GM23338 (cell line): Measurements from ENCODE around the gene PIP5K1A.

Experiments
- CREB1 ChIP-seq: fragments of 250-450 bp; sonication (Bioruptor Pico); IDR thresholded peaks from 2 replicates; pipeline ENCODE4 v1.5.0; 2020; ENCODE audit warnings: low read depth, mild to moderate bottlenecking, moderate library complexity
- EZH2 ChIP-seq: fragments of 200-600 bp; sonication (generic); IDR thresholded peaks from one replicate; pipeline ENCODE4 v1.8.0; 2017; ENCODE audit warnings: antibody characterized with exemption, mild to moderate bottlenecking, low read depth; ENCODE audit not compliant: unreplicated experiment
- EZH2phosphoT487 ChIP-seq: fragments of 200-600 bp; sonication (generic); IDR thresholded peaks from one replicate; pipeline ENCODE4 v1.8.1; 2018; ENCODE audit warnings: antibody characterized with exemption; ENCODE audit not compliant: unreplicated experiment
- JUNB ChIP-seq: IDR thresholded peaks from one replicate; pipeline ENCODE4 v1.6.1; 2016; ENCODE audit warnings: antibody characterized with exemption; ENCODE audit not compliant: unreplicated experiment
- POLR2AphosphoS5 ChIP-seq: IDR thresholded peaks from 2 replicates; pipeline ENCODE4 v1.6.1; 2016; ENCODE audit warnings: antibody characterized with exemption, low read depth
- ZNF462 ChIP-seq: fragments of 250-450 bp; sonication (Bioruptor Pico); IDR thresholded peaks from 2 replicates; pipeline ENCODE4 v1.5.0; 2020; ENCODE audit warnings: mild to moderate bottlenecking, moderate library complexity
- TF ChIP-seq, protein P1 (sequence below), 2 experiments: fragments of 200-600 bp in 1 of 2; sonication (generic) in 1 of 2; conservative IDR thresholded peaks; 2 replicates each; pipeline versions ENCODE4 v1.5.1 to v1.6.1; 2016 to 2017; ENCODE audit warnings: antibody characterized with exemption in 2 of 2, low read depth in 2 of 2, mild to moderate bottlenecking in 2 of 2, moderate library complexity in 1 of 2
- TF ChIP-seq, protein P2 (sequence below): IDR thresholded peaks from one replicate; pipeline ENCODE4 v1.6.1; 2018; ENCODE audit warnings: antibody characterized with exemption; ENCODE audit not compliant: unreplicated experiment
- TF ChIP-seq, protein P3 (sequence below): IDR thresholded peaks from 2 replicates; pipeline ENCODE4 v1.6.1; 2016; ENCODE audit warnings: antibody characterized with exemption

- TF ChIP-seq EZH2 (no peak), POLR2AphosphoS5 (peak; percentile 79), EZH2phosphoT487 (no peak), JUNB (no peak), ZNF462 (no peak), CREB1 (CRISPR knock-in tag) (peak; percentile 89)
- TF ChIP-seq, protein P1, sequence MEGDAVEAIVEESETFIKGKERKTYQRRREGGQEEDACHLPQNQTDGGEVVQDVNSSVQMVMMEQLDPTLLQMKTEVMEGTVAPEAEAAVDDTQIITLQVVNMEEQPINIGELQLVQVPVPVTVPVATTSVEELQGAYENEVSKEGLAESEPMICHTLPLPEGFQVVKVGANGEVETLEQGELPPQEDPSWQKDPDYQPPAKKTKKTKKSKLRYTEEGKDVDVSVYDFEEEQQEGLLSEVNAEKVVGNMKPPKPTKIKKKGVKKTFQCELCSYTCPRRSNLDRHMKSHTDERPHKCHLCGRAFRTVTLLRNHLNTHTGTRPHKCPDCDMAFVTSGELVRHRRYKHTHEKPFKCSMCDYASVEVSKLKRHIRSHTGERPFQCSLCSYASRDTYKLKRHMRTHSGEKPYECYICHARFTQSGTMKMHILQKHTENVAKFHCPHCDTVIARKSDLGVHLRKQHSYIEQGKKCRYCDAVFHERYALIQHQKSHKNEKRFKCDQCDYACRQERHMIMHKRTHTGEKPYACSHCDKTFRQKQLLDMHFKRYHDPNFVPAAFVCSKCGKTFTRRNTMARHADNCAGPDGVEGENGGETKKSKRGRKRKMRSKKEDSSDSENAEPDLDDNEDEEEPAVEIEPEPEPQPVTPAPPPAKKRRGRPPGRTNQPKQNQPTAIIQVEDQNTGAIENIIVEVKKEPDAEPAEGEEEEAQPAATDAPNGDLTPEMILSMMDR (conservative IDR thresholded peaks at IDR 0.05; ENCODE audit: low read depth in 2 of 2): no peak
- TF ChIP-seq, protein P2, sequence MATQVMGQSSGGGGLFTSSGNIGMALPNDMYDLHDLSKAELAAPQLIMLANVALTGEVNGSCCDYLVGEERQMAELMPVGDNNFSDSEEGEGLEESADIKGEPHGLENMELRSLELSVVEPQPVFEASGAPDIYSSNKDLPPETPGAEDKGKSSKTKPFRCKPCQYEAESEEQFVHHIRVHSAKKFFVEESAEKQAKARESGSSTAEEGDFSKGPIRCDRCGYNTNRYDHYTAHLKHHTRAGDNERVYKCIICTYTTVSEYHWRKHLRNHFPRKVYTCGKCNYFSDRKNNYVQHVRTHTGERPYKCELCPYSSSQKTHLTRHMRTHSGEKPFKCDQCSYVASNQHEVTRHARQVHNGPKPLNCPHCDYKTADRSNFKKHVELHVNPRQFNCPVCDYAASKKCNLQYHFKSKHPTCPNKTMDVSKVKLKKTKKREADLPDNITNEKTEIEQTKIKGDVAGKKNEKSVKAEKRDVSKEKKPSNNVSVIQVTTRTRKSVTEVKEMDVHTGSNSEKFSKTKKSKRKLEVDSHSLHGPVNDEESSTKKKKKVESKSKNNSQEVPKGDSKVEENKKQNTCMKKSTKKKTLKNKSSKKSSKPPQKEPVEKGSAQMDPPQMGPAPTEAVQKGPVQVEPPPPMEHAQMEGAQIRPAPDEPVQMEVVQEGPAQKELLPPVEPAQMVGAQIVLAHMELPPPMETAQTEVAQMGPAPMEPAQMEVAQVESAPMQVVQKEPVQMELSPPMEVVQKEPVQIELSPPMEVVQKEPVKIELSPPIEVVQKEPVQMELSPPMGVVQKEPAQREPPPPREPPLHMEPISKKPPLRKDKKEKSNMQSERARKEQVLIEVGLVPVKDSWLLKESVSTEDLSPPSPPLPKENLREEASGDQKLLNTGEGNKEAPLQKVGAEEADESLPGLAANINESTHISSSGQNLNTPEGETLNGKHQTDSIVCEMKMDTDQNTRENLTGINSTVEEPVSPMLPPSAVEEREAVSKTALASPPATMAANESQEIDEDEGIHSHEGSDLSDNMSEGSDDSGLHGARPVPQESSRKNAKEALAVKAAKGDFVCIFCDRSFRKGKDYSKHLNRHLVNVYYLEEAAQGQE: peak; percentile 15
- TF ChIP-seq, protein P3, sequence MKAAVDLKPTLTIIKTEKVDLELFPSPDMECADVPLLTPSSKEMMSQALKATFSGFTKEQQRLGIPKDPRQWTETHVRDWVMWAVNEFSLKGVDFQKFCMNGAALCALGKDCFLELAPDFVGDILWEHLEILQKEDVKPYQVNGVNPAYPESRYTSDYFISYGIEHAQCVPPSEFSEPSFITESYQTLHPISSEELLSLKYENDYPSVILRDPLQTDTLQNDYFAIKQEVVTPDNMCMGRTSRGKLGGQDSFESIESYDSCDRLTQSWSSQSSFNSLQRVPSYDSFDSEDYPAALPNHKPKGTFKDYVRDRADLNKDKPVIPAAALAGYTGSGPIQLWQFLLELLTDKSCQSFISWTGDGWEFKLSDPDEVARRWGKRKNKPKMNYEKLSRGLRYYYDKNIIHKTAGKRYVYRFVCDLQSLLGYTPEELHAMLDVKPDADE: peak; percentile 48
Observed at GRCh38 chr1:151281225-151281968, 83.0 kb downstream of the PIP5K1A start.
